Epithelial cell of esophagus (primary cell): ENCODE data around the gene SYDE1.
A peak's percentile ranks its signal among the peaks of the same experiment; 100 is the strongest.

Experiments used
- DNase-seq: peaks from one replicate; pipeline ENCODE4 v3.0.0; 2010; ENCODE audit warnings: low read depth
- H3K4me3 ChIP-seq: 2 replicates; pipeline ENCODE4 v1.5.1; 2011; ENCODE audit warnings: mild to moderate bottlenecking, low read length, control low read depth
- TF ChIP-seq, protein P1 (sequence below): IDR thresholded peaks from 2 replicates; pipeline ENCODE4 v1.5.1; 2011; ENCODE audit warnings: low read depth, mild to moderate bottlenecking, low read length, control low read depth, inconsistent platforms; ENCODE audit not compliant: insufficient read depth; ENCODE audit errors: missing control alignments

Gene SYDE1

DNA sequence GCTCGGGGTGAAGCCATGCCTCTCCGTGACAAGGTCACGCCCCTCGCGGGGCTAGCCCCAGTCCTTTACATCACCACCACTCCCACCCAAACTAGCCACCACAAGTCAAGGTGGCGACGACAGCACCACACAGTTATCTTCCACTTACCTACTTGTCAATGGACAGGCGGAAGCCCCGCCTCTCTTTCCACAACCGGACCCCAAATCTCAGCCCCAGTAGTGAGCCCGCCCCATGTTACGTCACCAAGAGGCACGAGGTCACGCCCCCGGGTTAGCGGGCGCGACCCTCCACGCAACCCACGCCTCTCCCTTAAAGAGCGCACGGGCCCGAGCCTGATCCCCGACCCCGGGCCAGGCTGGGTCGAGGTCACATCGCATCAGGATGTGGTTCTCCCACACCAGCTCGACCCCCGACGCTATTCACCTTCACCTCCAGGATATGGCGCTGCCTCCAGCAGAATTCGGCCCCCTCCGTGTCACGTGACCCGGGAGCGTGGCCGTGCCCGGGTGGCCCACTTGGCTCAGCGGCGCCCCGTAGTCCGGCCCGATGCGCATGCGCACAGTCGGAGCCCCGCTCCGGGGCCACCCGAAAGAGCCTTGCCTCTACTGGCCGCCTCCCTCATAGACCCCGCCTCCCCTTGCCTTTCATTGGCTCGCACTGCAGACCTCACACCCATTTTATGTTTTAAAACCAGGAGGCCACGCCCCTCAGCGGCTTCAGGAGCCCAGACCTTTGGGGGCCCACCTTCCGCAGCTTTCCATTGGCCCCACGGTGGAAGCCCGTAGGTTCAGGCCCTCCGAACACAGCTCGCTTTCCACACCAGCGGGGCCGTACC lies 18.2 kb downstream of the SYDE1 start:
- TF ChIP-seq, protein P1, sequence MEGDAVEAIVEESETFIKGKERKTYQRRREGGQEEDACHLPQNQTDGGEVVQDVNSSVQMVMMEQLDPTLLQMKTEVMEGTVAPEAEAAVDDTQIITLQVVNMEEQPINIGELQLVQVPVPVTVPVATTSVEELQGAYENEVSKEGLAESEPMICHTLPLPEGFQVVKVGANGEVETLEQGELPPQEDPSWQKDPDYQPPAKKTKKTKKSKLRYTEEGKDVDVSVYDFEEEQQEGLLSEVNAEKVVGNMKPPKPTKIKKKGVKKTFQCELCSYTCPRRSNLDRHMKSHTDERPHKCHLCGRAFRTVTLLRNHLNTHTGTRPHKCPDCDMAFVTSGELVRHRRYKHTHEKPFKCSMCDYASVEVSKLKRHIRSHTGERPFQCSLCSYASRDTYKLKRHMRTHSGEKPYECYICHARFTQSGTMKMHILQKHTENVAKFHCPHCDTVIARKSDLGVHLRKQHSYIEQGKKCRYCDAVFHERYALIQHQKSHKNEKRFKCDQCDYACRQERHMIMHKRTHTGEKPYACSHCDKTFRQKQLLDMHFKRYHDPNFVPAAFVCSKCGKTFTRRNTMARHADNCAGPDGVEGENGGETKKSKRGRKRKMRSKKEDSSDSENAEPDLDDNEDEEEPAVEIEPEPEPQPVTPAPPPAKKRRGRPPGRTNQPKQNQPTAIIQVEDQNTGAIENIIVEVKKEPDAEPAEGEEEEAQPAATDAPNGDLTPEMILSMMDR: no peak
- DNase-seq: peak; percentile 96
- H3K4me3 ChIP-seq: peak overlapping the region; percentile 89

DNA sequence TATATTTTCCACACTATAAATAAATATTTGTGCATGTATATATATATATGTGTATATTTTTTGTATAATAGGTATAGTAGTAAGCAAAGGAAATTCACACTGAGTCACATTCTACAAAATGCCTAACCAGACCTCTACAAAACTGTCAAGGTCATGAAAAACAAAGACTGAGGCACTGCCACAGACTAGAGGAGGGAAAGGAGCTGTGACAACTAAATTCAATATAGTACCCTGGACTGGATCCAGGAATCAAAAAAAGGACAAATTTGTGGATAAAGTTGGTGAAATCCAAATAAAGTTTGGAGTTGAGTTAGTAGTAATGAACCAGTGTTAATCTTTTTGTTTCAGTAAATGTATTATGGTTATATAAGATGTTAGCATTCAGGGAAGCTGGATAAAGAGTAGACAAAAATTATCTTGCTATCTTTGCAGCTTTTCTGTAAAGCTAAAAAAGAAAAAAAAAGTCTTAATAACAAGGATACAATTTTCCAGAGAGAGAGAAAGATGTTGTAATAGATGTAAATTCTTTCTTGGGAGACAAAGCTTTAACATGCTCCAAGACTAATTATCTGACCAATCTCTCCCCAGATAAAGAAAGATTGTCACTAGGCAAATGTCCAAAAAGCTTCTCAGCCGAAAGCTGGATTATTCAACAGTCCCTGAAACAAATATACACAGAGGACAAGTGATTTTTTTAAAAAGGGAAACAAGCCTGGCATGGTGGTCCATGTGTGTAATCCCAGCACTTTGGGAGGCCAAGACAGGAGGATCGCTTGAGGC lies 19.1 kb downstream of the SYDE1 start:
- TF ChIP-seq, protein P1: no peak
- H3K4me3 ChIP-seq: peak overlapping the region; percentile 89
- DNase-seq: no peak

DNA sequence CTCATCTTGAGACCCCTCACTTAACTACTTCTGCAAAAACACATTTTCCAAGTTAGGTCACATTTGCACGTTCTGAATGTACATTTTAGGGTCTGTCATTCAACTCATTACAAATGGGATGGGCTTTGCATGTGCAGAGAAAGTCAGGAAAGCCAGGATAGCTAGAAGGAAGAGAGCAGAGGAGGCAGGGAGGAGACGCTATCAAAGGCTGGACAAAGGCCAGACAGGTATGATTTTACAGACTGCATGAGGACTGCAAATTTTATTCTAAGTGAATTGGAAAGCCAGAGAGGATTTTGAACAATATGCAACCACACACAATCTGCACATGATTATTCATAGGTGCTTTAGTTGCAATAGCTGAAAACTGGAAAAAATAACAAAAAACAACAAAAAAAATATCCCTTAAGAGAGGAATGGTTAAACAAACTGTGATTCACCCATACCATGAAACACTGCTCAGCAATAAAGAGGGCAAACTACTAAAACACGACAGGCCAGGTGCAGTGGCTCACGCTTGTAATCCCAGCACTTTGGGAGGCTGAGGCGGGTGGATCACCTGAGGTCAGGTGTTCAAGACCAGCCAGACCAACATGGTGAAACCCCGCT lies 21.1 kb downstream of the SYDE1 start:
- TF ChIP-seq, protein P1: no peak
- H3K4me3 ChIP-seq: no peak overlapping the region
- DNase-seq: peak; percentile 36

DNA sequence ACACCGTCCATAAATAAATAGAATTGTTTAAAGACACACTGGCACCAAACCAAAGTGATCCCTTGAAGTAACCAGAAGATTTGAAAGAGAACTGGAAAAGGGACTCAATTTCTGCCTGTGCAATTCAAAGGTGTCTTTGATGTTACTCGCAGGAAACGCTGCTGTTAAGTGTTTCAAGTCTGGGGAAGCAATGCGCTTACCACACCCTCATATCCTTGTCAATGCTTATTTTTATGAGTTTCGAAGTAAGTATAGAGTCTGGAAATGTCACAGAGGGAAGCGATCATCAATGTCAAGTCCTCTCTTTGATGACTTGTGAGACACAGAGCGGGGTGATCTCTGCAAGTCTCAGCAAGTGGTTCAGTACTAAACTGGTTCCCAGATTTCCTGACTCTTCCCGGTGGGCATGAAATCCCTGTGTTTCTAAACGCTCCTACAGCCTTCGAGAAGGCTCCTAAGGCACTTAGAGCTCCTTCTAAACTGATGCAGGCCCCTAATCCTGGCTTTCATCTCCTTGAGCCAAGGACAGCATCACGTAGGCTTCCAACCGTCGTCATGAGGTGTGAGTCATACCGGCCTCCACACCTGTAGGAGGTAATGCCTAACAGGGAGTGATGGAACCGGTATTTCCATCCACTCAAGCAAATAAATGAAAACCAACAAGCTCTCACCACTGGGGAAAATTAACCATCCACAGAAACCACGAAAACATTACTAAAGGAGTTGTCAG lies 22.8 kb downstream of the SYDE1 start:
- H3K4me3 ChIP-seq: no peak overlapping the region
- TF ChIP-seq, protein P1: peak; percentile 1
- DNase-seq: peak; percentile 95

DNA sequence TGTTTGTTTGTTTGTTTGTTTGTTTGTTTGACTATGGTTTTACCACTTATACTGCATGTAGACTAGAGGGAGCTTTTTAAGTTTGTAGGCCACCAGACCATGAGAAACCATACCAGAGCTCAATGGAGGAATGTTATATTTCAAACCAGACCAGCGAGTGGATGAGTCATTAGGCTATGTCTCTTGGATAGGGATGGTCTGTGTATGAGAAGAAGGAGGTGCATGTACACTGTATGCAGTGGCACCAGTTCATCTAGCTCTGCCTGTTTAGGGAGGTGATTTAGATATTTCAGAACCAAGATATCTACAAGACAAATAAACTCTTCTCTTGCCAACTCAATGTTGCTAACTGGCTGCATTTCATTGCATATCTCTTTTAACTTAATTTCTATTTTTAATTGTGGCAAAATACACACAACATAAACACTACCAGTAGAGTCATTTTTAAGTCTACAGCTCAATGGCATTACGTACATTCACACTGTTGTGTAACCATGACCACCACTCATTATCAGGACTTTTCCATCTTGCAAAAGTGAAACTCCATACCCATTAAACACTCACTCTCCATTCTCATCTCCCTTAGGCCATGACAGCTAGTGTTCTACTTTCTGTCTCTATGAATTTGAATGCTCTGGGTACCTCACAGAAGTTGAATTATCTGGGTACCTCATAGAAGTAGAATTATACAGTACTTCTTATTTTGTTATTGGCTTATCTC lies 29.2 kb downstream of the SYDE1 start:
- peak; percentile 89 for DNase-seq
- TF ChIP-seq, protein P1: no peak
- H3K4me3 ChIP-seq: no peak overlapping the region

DNA sequence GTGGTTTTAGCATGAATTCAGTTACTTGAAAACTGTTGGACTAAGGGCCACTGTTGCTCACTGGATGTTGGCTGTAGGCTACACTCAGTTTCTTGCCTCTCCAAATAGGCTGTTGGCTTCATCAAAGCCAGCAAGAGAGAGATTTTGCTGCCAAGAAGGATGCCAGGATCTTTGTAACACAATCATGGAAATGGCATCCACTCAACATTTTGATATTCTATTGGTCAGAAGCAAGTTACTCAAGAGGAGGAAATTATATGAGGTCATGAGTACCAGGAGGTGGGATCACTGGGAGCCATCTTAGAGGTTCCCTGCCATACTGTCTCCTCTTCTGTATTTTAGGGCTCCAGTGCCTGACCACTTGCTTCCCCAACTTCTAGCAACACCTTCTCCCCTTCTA lies 30.6 kb downstream of the SYDE1 start:
- no peak overlapping the region for H3K4me3 ChIP-seq
- no peak for DNase-seq

More for the DNA sequence above, 30.6 kb downstream of the SYDE1 start:
- TF ChIP-seq, protein P1: no peak
